Measurements from ENCODE around the gene AKT3.

DNA sequence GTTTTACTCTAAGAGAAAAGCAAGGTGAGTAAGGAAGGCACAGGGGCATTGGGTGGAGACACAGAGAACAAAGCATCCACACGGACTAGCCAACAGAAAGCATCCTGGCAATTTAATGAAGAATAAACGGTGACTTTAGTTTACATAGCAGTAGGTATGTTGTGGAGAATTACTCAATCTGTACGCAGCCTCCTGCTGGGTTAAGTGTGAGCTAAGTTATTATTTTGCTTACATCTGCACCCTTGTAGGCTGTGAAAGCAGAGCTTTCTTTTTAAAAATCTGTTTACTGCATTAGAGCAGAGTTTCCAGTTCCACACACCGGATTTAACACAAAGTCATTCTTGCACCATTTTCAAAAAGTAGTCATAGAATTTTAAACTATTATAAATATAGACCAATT lies 144.5 kb downstream of the AKT3 start:
- TF ChIP-seq, protein P1, sequence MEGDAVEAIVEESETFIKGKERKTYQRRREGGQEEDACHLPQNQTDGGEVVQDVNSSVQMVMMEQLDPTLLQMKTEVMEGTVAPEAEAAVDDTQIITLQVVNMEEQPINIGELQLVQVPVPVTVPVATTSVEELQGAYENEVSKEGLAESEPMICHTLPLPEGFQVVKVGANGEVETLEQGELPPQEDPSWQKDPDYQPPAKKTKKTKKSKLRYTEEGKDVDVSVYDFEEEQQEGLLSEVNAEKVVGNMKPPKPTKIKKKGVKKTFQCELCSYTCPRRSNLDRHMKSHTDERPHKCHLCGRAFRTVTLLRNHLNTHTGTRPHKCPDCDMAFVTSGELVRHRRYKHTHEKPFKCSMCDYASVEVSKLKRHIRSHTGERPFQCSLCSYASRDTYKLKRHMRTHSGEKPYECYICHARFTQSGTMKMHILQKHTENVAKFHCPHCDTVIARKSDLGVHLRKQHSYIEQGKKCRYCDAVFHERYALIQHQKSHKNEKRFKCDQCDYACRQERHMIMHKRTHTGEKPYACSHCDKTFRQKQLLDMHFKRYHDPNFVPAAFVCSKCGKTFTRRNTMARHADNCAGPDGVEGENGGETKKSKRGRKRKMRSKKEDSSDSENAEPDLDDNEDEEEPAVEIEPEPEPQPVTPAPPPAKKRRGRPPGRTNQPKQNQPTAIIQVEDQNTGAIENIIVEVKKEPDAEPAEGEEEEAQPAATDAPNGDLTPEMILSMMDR (IDR thresholded peaks at IDR 0.05): no peak
- no peak for TF ChIP-seq POLR2A (IDR thresholded peaks at IDR 0.05)
- no peak for TF ChIP-seq POLR2AphosphoS5 (IDR thresholded peaks at IDR 0.05)
- TF ChIP-seq EP300 (IDR thresholded peaks at IDR 0.05): no peak
